Hematopoietic multipotent progenitor cell treated with erythropoietin and hydrocortisone succinate and interleukin-3 and kit ligand, for 6 days (in vitro differentiated cells): ENCODE results near the gene GIPC2.
"Not testable (repeated sequence)": the region's sequence is repeated elsewhere in the genome, so short reads cannot be mapped to it uniquely, and the experiment has no call there.

ENCODE experiments used
- DNase-seq: peaks from one replicate; pipeline ENCODE4 v3.0.0-alpha.2; 2015

GIPC2 gene

GRCh38 chr1:78038071-78038470 is 7.7 kb upstream of the GIPC2 start:
- DNase-seq, result no peak

DNA sequence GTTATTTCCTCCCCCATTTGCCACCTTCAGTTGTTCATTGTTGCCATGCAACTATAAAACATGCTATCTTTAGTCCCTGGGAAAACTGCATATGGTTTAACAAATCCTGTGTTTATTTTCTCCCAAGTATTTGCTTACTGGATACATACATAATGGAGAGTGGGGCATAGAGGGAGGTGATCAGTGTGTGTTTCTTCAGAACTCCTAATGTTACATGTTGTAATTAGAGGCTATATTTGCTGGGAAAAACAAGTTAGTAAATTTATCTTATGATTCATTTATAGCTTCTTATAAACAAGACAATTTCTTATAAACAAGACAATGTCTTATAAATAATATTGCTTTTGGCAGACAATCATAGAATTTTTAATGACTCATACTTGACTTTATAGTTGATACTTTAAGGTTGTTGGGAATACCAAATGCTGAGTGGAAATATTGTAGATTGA is 7.3 kb upstream of the GIPC2 start:
- DNase-seq, result no peak

GRCh38 chr1:78040484-78041089 is 5.2 kb upstream of the GIPC2 start:
- no peak for DNase-seq

DNA sequence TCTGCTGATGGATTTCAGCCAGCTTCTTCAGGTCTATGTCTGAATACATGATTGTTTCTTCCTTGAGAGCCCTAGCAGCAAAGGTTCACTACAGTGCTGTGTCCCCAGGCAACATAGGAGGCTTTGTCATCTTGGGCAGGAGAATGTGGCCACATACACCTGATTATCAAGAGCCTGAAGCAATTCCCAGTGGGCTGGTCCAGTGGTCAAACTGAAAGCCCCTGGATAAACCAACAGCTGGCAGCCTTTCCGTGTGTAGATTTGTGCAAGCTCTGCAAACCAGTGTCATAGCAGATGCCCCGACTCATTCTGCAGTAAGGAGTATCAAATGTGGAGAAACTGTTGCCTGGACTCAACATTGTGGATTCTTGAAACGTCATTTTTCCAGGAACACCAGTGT is 2.3 kb upstream of the GIPC2 start:
- DNase-seq, result no peak

DNA sequence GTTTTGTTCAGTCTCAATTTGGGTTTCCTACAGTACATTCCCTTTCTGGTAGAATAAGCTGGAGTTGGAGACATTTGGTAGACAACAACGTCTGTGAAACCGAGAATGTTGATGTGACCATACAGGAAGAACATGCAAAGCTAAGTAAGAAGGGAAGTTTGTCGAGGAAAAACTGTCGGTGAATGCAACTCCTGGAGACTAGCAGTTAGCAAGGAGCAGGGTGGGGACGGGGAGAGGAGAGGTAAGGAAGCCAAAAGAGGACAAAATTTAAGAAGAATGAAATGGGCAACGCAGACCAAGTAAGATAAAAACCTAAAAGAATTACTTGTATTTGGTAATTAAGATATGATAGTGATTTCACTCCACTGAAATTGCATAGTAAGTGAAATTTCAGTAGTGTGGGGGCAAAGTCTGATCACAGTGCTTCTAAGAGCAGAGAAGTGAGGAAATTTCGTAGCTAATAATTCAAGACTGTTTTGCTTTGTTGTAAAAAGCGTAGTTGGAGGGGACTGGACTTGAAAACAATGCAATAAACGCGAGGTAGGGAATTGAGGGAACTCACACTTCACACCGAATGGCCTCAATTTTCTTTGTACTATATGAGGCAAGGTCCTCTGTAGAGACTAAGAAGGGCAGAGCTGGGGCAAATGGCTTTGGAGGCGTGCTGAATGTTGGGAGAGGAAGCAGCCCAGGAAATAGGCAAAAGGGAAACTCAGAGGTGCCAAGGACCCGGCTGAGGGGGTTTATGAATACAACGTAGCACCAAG is 787 bp upstream of the GIPC2 start:
- DNase-seq, result no peak

DNA sequence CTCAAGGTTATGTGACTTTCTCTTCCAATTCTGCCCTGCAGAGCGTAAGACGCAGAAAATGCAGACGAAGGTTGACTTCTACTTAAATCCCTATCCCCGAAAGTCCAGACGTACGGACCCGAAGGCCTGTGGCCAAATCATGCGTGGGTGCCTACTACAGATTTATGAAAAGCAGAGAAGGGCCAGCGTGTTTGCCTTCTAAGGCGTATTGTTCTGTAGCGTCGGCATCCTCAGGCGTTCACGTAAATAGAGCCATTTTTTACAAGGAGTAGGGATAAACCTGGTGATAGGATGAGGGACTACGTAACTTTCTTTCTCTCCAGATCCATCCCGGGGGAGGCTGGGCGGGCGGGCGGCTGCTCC is 222 bp upstream of the GIPC2 start:
- DNase-seq, result no peak

- no peak for DNase-seq
Observed at GRCh38 chr1:78047106-78047505, 1.3 kb downstream of the GIPC2 start.

DNA sequence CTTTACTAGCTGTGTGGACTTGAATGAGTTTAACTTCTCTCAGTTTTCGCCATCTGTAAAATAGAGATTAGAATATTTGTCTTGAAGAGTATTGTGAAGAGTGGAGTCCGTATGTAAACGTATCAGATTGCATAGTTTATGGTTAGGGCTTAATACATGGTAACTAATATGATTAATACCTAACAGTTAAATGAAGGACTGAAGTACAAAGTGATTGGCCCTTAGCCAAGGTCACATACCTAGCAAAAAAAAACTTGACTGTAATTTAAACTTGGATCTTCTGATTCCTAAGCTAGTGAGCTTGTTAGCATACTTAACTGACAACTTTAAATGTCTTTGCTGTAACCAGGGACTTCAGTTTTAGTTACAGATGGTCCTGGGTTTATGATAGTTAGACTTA is 1.9 kb downstream of the GIPC2 start:
- DNase-seq, result no peak

DNA sequence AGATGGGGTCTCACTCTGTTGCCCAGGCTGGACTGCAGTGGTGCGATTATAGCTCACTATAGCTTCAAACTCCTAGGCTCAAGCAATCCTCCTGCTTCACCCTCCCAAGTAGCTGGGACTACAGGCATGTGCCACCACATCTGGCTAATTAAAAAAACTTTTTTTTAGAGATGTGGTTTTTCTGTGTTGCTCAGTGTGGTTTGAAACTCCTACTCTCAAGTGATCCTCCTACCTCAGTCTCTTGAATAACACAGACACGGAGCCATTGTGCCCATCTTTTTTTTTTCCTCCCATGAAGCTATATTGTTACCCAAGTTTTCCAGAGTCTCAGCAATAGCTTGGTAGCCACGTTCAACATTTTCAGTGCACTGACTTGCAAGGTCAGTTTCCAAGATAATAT is 2.7 kb downstream of the GIPC2 start:
- no peak for DNase-seq

DNA sequence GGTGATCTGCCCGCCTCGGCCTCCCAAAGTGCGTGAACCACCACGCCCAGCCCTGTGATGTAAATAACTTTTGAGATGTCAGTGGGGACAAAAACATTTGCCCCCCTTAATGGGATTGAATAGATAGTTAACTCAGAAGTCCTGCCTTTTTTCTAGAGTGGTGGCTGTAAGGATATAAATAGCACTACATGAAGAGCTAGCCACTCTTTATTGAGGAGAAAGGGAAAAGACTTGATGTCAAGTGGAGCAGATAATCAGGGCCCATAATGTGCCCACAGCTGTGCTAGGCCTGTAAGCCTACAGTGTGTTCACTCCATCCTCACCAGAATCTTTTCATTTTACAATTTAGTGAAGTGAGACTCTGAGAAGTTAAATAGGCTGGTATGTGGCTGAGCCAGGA is 3.6 kb downstream of the GIPC2 start:
- DNase-seq, result no peak

DNA sequence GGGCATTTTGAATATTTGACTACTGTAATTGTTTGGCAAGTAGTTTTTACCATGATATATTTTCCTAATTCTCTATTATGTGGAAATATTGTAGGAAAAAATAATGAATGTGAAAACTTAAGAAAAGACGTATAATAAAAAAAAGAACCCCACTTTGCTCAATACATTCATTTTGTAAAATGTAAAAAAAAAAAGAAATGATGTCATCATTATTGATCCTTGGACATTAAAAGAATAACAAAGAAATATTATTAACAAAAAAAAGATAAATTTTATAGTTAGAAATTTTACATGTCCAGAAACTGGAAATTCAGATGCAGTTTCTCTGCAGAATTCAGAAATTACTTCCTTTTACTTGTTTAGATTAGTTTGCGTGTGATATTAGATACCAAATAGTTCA is 5.2 kb downstream of the GIPC2 start:
- no peak for DNase-seq

DNA sequence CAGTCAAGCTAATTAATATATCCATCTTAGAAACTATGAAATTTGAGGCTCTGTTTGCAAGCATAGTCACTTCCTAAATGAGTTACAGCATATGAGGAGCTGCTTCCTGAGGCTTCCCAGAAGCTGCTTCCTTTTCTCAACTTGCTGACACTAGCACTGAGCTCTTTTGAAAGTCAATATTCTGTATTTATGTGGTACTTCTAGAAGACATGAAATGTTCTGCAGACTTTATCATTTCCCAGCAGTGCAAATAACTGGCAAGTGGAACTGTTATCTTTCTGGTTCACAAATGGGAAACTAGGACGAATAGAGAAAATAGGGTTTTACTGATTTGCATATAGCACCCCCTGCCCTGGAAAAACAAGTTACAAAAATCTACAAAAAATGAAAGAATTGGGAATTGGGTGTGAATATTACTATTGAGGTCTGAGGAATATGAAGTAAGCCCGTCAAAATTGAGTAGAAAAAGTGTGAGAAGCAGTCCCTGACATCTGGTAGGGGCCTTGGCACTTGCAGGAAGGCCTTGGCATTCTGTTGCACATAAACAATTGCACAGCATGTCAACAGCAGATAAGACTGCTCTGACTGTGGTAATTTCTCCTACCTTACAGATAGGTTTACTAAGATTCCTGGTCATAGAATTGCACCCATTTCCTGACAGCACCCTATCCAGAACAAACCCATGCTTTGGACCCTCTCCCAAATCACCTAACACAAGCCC is 7.1 kb downstream of the GIPC2 start:
- DNase-seq, result peak; percentile 78

GRCh38 chr1:78053498-78053897 is 7.7 kb downstream of the GIPC2 start:
- DNase-seq, result no peak

DNA sequence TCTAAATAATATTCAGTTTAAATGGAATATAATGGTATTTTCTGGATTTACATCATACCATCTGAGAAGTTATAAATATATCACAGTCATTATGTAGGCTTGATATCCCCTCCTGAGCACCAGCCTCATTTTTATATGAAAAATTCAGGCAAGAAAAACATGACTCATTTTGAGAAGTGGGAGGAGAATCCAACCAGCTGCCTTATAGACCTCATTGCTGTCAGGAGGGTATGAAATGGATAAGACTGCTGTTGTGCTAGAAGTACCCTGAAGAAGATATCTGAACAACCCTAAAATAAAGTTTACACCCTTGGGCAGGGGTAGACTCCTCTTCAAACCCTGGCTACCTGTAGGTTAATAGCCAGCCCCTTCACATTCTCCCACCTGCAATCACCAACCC is 8.8 kb downstream of the GIPC2 start:
- DNase-seq, result no peak

- DNase-seq, result no peak
Observed at GRCh38 chr1:78054972-78055371, 9.2 kb downstream of the GIPC2 start.

DNA sequence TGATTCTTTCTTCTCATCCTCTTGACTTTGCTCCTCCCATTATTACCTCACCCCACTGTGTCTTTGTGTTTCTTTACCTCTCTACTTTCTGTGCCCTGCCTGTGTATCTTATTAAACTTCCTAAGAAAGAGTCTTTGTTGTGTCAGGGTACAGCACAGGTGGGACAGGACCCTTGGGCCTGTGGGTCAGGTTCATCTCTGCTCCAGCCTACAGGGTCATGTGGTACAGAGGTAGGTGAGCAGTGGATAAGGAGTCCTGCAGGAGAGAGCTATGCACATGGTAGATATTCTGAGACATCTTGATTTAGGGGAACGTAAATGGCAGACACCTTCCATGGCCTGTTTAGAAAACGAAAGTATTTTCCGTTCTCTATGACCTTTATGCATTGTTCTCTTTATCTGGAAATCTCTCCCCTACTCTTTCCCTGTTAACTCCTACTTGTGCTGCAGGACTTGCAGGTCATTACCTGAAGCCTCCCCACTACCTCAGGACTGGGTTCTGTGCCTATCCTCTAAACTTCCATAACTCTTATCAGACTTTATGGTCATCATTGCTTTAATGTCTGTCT is 9.9 kb downstream of the GIPC2 start:
- DNase-seq, result no peak

DNA sequence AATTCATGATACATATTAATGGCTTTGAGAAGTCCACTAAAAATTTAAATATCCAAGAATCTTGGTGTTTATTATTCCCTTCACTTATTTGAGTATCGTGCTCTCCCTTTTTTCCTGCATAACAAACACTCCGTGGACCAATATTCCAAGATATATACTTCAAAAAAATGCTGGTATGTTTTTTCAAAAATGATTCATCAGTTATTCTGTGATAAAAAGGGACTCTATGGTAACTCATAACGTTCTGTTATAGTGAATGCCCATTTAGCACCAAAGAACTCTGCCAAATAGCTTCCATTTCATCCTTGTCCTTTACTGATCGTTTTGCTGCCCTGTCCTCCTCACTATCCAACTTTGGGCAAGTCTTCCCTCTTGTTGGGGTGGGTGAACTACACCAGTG is 12.9 kb downstream of the GIPC2 start:
- no peak for DNase-seq

DNA sequence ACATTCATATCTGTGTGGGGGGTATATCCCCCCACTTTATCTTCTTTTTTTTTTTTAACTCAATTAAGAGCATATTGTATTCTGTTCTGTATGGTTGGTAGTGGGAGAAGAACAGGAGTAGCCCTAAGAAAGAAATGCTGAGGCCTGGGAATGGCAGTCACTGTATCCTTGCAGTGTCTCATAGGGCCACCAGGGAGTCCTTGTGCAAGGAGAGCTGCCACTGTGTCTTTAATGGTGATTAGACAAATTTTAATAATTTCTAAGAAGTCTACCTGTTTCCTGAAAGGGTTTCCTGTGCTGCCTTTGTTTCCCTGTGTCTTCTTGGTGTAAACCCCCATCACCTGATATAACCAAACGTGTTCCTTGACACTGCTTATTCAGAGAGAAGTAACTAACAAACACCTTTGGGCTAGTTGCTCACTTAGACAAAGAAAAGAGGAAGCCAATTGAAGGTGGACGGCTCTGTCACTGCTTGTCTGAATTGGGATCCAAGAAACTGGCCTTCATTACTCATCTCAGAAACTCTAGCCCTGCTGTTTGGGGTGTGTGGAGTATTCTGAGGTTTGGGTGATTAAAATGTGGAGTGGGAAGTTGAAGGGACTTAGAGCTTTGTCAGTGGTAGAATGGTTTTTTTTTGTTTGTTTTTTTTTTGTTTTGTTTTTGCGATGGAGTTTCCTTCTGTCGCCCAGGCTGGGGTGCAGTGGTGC is 15.2 kb downstream of the GIPC2 start:
- no peak for DNase-seq

- DNase-seq, result no peak
Observed at GRCh38 chr1:78061825-78062523, 16.2 kb downstream of the GIPC2 start.

DNA sequence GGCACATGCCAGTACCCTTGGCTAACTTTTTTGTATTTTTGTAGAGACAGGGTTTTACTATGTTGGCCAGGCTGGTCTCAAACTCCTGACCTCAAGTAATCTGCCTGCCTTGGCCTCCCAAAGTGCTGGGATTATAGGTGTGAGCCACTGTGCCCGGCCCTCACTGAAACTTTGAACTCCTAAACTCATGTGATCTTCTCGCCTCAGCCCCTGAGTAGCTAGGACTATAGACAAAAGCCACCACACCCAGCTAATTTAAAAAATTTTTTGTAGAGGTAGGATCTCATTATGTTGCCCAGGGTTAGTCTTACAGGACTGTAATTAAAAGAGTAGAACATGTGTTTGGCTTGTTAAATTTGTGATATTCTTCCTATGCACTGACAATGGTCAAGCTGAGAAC is 19.1 kb downstream of the GIPC2 start:
- not testable (repeated sequence) for DNase-seq

GRCh38 chr1:78068681-78069283 is 23.0 kb downstream of the GIPC2 start:
- DNase-seq, result no peak

- DNase-seq, result no peak
Observed at GRCh38 chr1:78069784-78070183, 24.0 kb downstream of the GIPC2 start.
